NB4 (cell line): ENCODE measurements around the gene METAP1.

Source experiments
- MYC ChIP-seq: IDR thresholded peaks from 2 replicates; pipeline ENCODE4 v1.6.1; 2011; ENCODE audit warnings: low read depth, low read length
- POLR2A ChIP-seq: IDR thresholded peaks from 2 replicates; pipeline ENCODE4 v1.6.1; 2011; ENCODE audit warnings: mild to moderate bottlenecking; ENCODE audit not compliant: insufficient read length; ENCODE audit errors: extremely low read depth
- TF ChIP-seq, protein P1 (sequence below): IDR thresholded peaks from one replicate; pipeline ENCODE4 v1.5.1; 2012; ENCODE audit warnings: low read depth, low read length

DNA sequence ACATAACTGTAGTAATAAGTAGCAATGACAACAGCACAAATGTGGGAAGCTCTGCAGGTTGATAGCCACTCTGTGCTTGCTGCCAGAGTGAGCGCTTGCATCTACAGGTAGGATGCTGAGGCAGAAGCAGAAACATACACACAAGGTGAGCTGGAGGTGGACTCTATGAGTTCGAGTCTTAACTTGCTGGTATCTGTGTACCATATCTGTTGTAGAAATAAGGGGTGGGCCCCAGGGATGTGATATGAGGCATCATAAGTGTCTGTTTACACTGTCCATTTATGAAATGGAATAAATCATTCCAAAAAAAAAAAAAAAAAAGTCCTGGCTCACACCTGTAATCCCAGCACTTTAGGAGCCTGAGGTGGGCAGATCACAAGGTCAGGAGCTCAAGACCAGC, 33.8 kb upstream of the METAP1 start:
- TF ChIP-seq, protein P1, sequence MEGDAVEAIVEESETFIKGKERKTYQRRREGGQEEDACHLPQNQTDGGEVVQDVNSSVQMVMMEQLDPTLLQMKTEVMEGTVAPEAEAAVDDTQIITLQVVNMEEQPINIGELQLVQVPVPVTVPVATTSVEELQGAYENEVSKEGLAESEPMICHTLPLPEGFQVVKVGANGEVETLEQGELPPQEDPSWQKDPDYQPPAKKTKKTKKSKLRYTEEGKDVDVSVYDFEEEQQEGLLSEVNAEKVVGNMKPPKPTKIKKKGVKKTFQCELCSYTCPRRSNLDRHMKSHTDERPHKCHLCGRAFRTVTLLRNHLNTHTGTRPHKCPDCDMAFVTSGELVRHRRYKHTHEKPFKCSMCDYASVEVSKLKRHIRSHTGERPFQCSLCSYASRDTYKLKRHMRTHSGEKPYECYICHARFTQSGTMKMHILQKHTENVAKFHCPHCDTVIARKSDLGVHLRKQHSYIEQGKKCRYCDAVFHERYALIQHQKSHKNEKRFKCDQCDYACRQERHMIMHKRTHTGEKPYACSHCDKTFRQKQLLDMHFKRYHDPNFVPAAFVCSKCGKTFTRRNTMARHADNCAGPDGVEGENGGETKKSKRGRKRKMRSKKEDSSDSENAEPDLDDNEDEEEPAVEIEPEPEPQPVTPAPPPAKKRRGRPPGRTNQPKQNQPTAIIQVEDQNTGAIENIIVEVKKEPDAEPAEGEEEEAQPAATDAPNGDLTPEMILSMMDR = no peak
- TF ChIP-seq POLR2A = no peak
- TF ChIP-seq MYC = no peak
